Dedifferentiated amniotic fluid mesenchymal stem cell (primary cell): ENCODE data around the gene TREX2.
"Not testable (repeated sequence)": the region's sequence is repeated elsewhere in the genome, so short reads cannot be mapped to it uniquely, and the experiment has no call there.

Experiments used
- DNase-seq: peaks from one replicate; pipeline ENCODE4 v3.0.0-alpha.2; 2016; ENCODE audit errors: extremely low spot score

The TREX2 gene

DNA sequence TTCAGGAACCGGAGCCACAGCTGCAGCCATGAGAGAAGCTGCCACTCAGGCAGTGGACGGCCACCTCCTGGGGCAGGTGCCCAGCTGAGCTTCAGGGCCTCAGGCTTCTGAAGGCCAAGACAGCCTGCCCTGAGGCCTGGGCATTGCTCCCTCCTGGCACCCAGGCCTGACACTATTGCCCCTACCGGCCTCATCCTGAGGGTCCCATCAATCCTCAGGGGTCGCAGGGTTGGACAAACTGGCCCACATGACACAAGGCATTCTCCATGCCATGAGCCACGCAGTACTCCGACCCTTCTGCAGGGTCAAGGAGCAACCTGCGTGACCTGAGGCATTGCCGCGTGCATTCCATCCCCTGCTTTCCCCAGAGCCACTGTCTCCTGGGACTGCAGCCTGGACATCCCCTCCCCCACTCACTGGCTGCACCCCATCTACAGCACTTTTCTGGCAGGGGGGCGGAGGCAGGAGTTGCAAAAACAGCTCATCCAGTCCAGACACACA lies 37.6 kb downstream of the TREX2 start:
- DNase-seq = no peak

DNA sequence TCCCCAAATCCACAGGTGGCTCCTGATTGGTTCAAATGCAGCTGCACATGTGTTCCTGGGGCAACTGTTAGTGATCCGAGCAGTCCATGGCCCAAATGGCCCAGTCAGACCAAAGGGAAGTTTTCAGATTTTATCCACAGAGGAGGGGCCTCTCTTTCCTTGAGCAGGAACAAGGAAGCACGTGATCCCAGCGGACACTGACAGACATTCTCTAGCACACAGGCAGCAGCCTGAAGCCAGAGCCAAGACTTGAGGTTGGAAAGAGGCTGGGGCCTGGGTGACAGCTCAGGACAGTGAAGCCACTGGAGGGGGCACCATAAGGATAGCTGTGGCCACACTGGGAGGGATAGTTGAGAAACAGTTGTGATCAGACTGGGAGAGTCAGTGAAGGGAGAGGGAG lies 38.1 kb downstream of the TREX2 start:
- no peak for DNase-seq

GRCh38 chrX:153406903-153407302 lies 39.0 kb downstream of the TREX2 start:
- DNase-seq = no peak

- DNase-seq = no peak
Observed at GRCh38 chrX:153406011-153406410, 39.8 kb downstream of the TREX2 start.

GRCh38 chrX:153405426-153405825 lies 40.4 kb downstream of the TREX2 start:
- DNase-seq = no peak

DNA sequence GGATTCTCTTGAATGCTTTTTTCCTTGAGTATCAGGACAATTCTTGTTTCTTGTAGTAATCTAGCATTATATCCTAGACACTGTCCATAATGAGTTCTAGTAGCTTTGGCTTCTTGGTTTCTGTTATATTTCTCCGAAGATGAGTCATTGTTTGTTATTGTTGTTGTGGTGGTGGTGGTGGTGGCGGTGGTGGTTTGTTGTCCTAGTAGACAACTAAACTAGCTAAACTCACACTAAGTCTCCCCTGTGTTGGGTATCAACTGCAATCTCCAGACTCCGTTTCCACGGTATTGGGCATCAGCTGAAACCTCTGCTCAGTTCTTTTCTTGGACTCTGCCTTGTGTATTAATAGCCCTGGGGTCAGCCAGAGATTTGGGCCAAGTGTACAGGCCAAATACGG lies 41.5 kb downstream of the TREX2 start:
- DNase-seq = not testable (repeated sequence)

- DNase-seq = no peak
Observed at GRCh38 chrX:153401133-153401764, 44.6 kb downstream of the TREX2 start, which contains the start of gene PNMA6E. Gene PNMA6E (minus strand): TSS chrX:153401350. CDS start chrX:153398849, 2,501 bp downstream.

- DNase-seq = no peak
Observed at GRCh38 chrX:153400146-153401132, 45.4 kb downstream of the TREX2 start.

GRCh38 chrX:153398275-153398960 lies 47.4 kb downstream of the TREX2 start:
- DNase-seq = no peak

- no peak for DNase-seq
Observed at GRCh38 chrX:153397256-153397960, 48.4 kb downstream of the TREX2 start.

- DNase-seq = no peak
Observed at GRCh38 chrX:153396320-153397195, 49.3 kb downstream of the TREX2 start.

GRCh38 chrX:153395613-153396319 lies 50.1 kb downstream of the TREX2 start:
- no peak for DNase-seq

GRCh38 chrX:153394612-153395011 lies 51.2 kb downstream of the TREX2 start:
- DNase-seq = no peak
